ES-I3 (cell line): ENCODE results near the gene CAPN2.
A peak's percentile ranks its signal among the peaks of the same experiment; 100 is the strongest.

ENCODE experiments used
- H3K36me3 ChIP-seq: 2 replicates; pipeline ENCODE4 v1.6.1; 2013; ENCODE audit warnings: mild to moderate bottlenecking, low read length, control low read depth, moderate library complexity; ENCODE audit not compliant: insufficient read depth
- H3K4me1 ChIP-seq: 2 replicates; pipeline ENCODE4 v1.6.1; 2013; ENCODE audit warnings: mild to moderate bottlenecking, control low read depth, low read length; ENCODE audit not compliant: insufficient read depth
- H3K9ac ChIP-seq: 2 replicates; pipeline ENCODE4 v1.6.1; 2013; ENCODE audit warnings: low read depth, mild to moderate bottlenecking, low read length, moderate library complexity
- H3K9me3 ChIP-seq: 2 replicates; pipeline ENCODE4 v1.6.1; 2013; ENCODE audit warnings: mild to moderate bottlenecking, low read length, moderate library complexity; ENCODE audit not compliant: control insufficient read depth, insufficient read depth

Gene CAPN2

DNA sequence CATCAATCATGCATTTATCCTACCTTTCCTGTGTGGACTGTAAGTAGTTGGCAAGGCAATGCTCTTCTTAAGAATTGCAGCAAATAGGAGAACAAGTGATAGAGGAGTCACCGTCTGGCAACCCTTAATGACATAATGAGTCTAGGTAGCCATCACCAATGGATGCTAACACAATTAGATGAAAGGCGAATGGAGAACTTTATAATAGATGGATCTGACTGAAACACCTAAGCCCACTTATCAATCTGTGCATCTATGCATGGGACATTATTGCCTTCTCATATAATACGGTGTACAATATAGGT is 27.9 kb upstream of the CAPN2 start:
- Histone ChIP-seq H3K4me1 (no peaks in the 10 kb centered on the region), H3K9ac (no peak overlapping the region), H3K36me3 (no peaks in the 10 kb centered on the region)

DNA sequence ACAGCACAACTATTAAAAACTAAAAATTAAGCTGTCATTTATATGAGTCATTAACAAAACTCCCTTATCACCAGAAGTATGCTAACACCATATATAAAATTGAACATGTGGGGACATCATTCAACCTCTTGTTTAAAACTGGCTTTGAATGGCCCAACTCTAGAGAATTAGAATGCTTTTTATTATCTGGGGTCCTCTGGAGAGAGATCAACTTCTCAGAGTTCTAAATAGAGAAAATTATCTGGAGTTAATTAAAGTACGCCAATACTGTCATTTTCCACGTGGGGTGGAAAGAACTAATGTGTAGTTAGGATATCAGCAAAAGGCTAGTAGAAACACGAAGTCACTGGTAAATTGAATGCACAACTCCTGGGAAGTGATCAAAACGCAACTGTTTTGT is 21.2 kb upstream of the CAPN2 start:
- Histone ChIP-seq H3K36me3 (no peaks in the 10 kb centered on the region), H3K4me1 (no peaks in the 10 kb centered on the region), H3K9me3 (no peaks in the 10 kb centered on the region), H3K9ac (no peak overlapping the region)

More for the DNA sequence above, 27.9 kb upstream of the CAPN2 start:
- H3K9me3 ChIP-seq: no peaks in the 10 kb centered on the region

DNA sequence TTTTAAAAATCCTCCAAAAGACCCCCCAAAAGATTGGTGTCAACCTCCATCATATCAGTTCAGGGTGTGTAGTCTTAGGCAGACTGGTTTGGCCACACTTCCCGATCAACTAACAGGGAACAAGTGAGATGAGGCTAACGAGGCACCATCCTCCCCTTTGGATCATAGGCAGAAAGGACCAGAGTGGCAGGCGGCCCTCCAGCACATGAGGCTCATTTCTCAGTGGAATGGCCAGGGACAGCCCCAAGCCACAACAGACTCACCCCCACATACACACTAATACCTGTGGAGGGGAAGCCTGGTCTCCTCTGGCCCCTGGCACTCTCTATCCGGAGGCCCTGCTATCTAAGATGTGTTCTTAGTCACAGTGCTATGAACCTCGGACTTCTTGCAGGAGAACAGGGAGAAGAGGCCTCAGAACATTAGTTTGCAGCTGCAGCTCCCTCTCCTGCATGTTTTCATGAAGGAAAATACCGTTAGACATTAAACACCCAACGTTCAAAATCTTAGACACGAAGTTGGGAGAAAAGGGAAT is 17.3 kb upstream of the CAPN2 start:
- Histone ChIP-seq H3K4me1 (peaks cover 1% of the 10 kb centered on the region; the same call in 1 of the 2 replicates), H3K9ac (no peak overlapping the region), H3K9me3 (no peaks in the 10 kb centered on the region), H3K36me3 (no peaks in the 10 kb centered on the region)

DNA sequence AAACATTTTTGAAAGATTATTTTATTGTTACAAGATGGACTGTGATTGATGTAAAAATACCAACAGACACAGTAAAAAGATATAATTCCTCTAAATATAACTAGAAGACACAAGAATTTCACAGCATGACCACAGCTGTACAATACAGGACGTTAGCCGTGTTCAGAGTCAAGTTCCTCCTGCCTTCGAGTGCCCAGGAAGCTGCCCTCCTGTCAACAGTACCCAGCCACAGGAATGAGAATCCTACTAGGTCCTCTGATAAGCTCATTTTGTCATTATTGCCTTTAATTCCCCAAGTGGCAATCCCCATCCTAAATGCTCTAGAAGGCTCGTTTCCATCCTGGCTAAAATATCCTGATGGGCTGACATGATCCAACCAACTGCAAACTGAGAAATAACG is 16.4 kb upstream of the CAPN2 start:
- no peaks in the 10 kb centered on the region for H3K36me3 ChIP-seq
- peaks cover 10% of the 10 kb centered on the region for H3K4me1 ChIP-seq
- no peak overlapping the region for H3K9ac ChIP-seq
- H3K9me3 ChIP-seq: no peaks in the 10 kb centered on the region

DNA sequence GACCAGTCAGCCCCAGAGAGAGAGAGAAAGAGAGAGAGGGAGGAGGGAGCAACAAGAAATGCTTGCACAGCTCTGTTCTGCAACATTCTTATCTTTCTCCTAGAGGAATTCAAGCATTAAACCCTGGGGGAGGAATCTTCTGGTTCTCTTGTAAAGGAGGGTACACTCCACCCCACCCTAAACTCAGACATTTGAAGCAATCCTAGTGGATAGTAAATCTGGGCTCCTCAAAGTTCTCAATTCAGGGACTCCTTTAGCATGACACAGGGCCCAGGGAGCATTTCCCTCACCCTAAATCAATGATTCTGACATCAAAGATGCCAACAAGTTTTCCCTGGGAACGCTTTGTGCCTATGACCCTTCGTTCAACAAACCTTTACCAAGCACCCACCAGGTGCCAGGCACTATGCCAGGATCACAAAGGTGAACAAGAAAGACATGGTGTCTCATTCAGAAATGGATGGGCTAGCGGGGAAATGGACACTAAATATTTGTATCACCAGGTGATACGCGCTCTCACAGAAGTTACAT is 11.9 kb upstream of the CAPN2 start:
- H3K9me3 ChIP-seq: no peaks in the 10 kb centered on the region
- H3K4me1 ChIP-seq: peaks cover 19% of the 10 kb centered on the region
- H3K9ac ChIP-seq: 0 out of 2 replicates have a peak overlapping the region, but pooled peaks have one; percentile 3
- H3K36me3 ChIP-seq: no peaks in the 10 kb centered on the region

DNA sequence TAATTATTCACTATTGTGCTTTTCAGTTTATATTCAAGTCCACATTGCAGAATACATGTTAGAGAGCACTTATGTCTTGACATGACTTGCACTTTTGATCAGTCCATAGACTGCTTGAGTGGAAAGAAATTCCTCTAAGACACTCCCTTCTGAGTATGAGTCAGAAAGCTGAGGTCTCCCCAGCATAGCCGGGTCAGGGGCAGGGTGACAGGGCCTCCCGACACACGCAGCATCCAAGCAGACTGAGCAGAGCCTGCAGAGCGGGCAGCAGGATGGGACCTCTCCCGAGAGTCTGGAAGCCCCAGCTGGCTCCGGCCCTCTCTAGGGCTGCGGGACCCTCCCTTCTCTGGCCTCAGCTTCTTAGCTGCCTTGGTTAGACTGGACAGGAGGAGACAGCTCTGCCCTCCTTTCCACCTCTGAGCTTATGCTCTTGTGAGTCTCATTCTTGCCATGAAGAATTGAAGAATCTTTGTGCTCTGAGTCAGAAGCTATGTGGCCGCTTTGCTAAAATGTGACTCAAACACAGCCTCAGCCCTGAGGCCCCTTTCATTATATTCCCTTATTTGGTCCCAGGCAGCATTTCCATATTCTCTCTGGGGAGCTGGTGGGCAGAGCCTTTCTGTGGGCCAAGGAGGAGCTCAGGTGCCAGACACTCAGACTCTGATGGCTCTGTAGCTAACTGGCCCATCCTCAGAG is 11.2 kb upstream of the CAPN2 start:
- Histone ChIP-seq H3K9ac (0 out of 2 replicates have a peak overlapping the region, but pooled peaks have one; percentile 3), H3K9me3 (no peaks in the 10 kb centered on the region), H3K4me1 (peaks cover 20% of the 10 kb centered on the region), H3K36me3 (no peaks in the 10 kb centered on the region)

DNA sequence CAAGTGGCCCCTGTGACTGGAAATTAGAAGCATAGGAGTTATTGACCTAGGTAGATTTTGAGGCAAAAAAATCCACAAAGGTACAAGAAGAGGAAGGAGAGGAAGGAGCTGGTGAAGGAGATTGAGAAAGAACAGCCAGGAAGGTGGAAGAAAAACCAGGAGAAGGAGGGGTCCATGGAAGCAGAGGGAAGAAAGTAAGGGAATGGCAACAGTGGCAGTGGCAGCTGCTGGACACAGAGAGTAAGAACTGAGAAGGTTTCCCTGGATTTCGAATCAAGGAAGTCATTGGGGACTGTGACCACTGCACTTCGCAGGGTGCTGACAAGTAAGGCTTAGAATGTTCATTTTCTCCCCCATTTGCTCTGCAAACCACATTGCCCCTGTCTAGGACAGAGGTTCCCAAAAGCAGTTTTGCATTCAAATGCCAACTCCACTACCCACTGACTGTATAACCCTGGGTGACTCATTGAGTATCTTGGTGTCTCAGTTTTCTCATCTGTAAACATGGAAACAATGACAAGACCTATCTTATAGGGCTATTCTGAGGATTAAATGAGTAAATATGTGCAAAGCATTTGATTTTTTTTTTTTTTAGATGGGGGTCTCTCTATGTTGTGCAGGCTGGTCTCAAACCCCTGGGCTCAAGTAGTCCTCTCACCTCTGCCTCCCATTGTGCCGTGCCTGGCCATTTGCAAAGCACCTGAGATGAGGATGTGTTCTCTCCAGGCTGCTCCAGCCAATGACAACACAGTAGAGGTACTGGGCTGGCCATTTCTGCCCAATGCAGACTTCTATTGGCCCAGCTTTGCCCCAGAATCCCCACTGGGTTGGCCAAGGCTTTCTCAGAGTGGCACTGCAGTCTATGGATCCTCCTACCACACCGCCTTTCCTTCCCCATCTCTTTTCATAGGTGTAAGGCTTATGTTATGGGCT is 9.3 kb upstream of the CAPN2 start:
- no peaks in the 10 kb centered on the region for H3K9me3 ChIP-seq
- no peak overlapping the region for H3K9ac ChIP-seq
- peaks cover 37% of the 10 kb centered on the region for H3K4me1 ChIP-seq
- no peaks in the 10 kb centered on the region for H3K36me3 ChIP-seq

DNA sequence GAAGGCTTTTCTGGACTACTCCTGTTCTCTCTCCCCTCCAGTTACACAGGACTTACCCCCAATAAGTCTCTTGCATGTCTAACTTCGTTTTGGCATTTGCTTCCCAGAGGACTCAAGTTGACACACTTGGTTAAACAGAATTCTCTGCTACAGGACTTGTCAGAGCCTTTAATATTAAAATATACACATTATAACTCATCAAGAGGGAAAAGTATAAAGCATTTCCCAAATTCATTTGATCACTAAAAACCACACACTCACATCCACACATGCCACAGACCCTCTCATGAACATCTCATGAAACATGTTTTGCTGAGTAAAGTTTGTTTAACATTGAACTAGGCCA is 8.7 kb upstream of the CAPN2 start:
- Histone ChIP-seq H3K9me3 (no peaks in the 10 kb centered on the region), H3K9ac (no peak overlapping the region), H3K4me1 (peaks cover 38% of the 10 kb centered on the region), H3K36me3 (no peaks in the 10 kb centered on the region)

DNA sequence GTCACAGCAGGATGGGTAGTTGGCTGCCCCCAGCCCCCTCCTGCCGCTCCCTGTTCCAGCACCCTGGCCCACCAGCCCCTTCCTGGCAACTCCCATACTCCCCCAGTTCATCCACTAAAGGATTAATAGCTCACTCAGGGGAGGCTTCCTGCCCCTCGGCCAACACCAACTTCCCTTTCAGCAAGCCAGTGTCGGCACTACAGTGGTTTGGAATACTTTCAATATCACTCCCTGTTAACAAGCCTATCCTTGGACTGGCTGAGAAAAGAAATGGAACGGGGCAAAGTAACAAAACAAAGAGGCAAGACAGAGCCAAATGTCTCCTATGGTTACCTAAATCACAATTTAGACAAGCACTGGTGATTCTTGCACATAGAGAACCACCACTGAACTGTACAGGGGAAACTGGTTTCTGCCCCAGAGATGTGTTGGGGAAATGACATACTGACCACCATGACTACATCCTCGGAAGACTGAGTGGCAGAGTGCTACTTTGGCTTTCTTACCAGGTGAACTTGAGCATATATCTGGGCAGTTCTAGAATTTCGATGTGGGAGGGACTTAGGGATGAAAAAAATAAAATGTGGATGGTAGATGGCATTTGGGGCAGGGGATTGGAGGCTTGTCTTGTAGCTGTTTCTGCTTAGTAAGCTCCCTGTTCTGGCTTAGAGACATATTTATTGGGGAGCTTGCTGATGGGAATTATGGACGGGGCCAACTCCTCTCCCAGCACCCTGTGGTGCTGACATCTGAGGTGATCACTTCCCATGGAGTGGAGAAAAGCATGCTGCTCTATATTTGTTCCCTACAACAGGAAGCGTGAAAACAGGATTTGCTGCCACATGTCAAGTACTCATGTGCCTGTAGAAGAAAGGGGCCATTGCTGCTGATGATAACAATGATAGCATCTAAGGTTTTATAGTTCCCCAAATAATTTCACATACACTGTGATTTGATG is 7.1 kb upstream of the CAPN2 start:
- Histone ChIP-seq H3K4me1 (peaks cover 40% of the 10 kb centered on the region), H3K9ac (no peak overlapping the region; the same call in 1 of the 2 replicates), H3K9me3 (no peaks in the 10 kb centered on the region), H3K36me3 (no peaks in the 10 kb centered on the region)

DNA sequence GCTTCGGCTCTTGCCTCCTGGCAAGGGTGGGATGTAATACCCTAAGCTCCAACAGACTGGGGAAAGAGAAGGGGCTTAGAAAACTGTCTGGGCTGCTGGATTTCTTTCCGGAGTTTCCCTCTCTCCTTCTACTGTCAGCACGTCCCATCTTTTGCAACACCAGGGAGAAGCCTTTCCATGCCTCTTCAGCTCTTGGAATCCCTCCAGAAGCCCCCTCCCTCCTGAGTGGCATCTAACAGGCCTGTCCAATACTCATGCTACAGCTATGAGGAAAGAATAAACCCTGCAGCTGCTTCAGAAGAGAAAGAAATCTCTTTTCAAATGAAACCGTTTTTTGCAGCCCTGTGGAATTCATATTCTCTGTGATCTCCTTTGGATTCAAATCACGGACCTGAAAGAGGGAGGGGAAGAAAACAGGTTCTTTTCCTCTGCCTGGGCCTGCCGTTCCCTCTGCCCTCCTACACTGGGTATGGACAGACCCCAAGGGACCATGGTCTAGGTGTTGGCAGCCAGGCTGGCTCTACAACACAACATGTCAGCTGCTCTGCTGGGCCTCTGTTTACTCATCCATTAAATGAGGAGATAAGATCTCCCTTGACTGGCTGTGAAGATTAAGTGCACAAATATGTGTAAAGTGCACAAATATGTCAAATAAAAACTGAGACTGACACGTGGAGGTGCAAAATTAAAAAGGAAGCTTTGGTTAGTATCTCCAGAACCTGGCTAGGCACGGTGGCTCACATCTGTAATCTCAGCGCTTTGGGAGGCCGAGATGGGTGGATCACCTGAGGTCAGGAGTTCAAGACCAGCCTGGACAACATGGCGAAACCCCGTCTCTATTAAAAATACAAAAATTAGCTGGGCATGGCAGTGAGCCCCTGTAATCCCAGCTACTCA is 6.0 kb upstream of the CAPN2 start:
- H3K4me1 ChIP-seq: peaks cover 38% of the 10 kb centered on the region
- no peak overlapping the region for H3K9ac ChIP-seq
- H3K9me3 ChIP-seq: no peaks in the 10 kb centered on the region
- no peaks in the 10 kb centered on the region for H3K36me3 ChIP-seq

DNA sequence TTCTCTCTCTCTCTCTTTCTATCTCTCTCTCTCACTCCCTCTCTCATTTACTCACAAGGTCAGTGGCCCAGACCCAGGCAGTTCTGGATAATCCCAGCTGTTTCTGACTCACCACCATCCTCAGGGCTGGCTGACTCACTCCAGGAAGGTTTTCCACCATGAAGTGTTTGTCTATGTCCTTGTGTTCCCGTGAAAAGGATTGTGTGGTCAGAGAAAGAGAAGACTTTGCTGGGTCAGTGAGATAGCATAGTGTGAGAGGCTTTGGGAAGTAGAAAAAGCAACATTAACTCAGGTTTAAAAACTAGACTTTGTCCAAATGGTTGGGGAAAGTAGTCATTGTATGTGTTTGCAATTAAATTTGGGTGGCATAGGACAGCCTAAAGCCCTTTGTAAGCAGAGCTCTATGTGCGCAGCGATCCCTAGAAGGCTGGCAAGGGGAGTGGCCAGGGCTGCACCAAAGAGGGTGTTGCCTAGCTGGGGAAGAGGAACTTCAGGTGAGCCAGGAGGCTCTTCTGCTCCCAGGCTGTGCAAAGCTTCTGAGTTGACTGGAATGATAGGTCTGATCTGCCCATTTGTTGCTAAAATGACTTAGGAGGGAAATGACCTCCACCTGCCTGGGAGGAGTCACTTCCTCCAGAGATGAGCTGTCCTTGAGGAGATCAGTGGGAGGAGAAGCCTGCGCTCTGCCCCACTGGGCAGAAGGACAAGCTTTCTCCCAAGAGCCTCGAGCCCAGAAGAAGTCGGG is 4.9 kb upstream of the CAPN2 start:
- no peaks in the 10 kb centered on the region for H3K36me3 ChIP-seq
- peaks cover 37% of the 10 kb centered on the region for H3K4me1 ChIP-seq
- H3K9ac ChIP-seq: no peak overlapping the region
- H3K9me3 ChIP-seq: no peaks in the 10 kb centered on the region

DNA sequence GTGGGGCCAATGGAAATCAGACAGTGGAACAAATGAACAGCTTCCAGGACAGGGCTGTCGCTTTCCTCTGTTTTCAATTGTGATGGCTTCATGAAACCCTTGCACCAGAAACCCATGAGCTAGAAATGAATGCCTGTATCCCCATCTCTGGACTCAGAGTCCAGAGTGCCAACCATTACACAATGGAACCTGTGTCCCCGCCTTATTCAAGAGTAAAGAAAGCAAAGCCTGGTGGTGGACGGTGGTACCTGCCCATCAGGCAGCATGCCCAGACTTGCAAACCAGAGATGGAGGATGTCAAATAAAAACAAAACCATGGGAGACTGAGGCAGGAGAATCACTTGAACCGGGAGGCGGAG is 4.4 kb upstream of the CAPN2 start:
- Histone ChIP-seq H3K36me3 (no peaks in the 10 kb centered on the region), H3K9me3 (no peaks in the 10 kb centered on the region), H3K4me1 (peaks cover 33% of the 10 kb centered on the region), H3K9ac (no peak overlapping the region)
